Heart left ventricle (tissue), 16 donors: ENCODE measurements around the gene MED25. TPM values are rescaled to one million over a fixed set of nuclear protein-coding genes. Genes with fewer than 3 reads are reported as not detected.

Experiments
- ATAC-seq, 4 donors: fragments of 200-7000 bp; cut with Tn5 transposase; one replicate each; pipeline ENCODE4 v1.9.1; 2020 to 2022; ENCODE audit warnings: moderate library complexity in 4 of 4, mild to moderate bottlenecking in 3 of 4, moderate number of reproducible peaks in 1 of 4
- DNase-seq, 5 donors: peaks; one replicate each; pipeline ENCODE4 v3.0.0-alpha.2; 2020
- H3K27ac ChIP-seq, 12 donors: fragments of 200-600 bp; sonication (generic) in 4 of 12; one replicate each; pipeline versions ENCODE4 v1.5.0 to v1.8.0; 2016 to 2022; ENCODE audit warnings: mild to moderate bottlenecking in 2 of 12
- H3K27me3 ChIP-seq, 9 donors: fragments of 200-600 bp; sonication (generic) in 2 of 9; one replicate each; pipeline versions ENCODE4 v1.5.1 to v1.8.0; 2016 to 2022; ENCODE audit warnings: mild to moderate bottlenecking in 3 of 9
- H3K36me3 ChIP-seq, 9 donors: fragments of 200-600 bp; sonication (generic) in 2 of 9; one replicate each; pipeline versions ENCODE4 v1.5.0 to v1.8.0; 2018 to 2022; ENCODE audit warnings: mild to moderate bottlenecking in 2 of 9
- H3K4me1 ChIP-seq, 12 donors: fragments of 200-600 bp; sonication (generic) in 4 of 12; one replicate each; pipeline versions ENCODE4 v1.5.0 to v1.8.0; 2016 to 2022; ENCODE audit warnings: mild to moderate bottlenecking in 3 of 12
- H3K4me3 ChIP-seq, 12 donors: fragments of 200-600 bp; sonication (generic) in 4 of 12; one replicate each; pipeline versions ENCODE4 v1.5.0 to v1.8.0; 2017 to 2022; ENCODE audit warnings: mild to moderate bottlenecking in 9 of 12, moderate library complexity in 4 of 12
- H3K9me3 ChIP-seq, 12 donors: fragments of 200-600 bp; sonication (generic) in 4 of 12; one replicate each; pipeline versions ENCODE4 v1.5.0 to v1.8.0; 2016 to 2022; ENCODE audit warnings: mild to moderate bottlenecking in 1 of 12
- CTCF ChIP-seq, 12 donors: fragments of 200-600 bp; sonication (generic) in 4 of 12; IDR thresholded peaks; one replicate each; pipeline versions ENCODE4 v1.5.0 to v1.8.0; 2018 to 2022; ENCODE audit warnings: antibody characterized with exemption in 12 of 12, mild to moderate bottlenecking in 5 of 12
- POLR2A ChIP-seq, 2 donors: fragments of 450-650 bp; IDR thresholded peaks; one replicate each; pipeline ENCODE4 v1.6.1; 2017; ENCODE audit warnings: antibody characterized with exemption in 2 of 2, mild to moderate bottlenecking in 2 of 2, moderate library complexity in 2 of 2
- WGBS, 4 donors: extraction: QIAGEN DNeasy Blood & Tissue Kit in 2 of 4; methylation state at CpG; one replicate each; pipeline versions ENCODE4 v1.1.5 to v1.1.7; 2013 to 2018; 5-methylcytosine and 5-hydroxymethylcytosine counted together
- intact Hi-C, 10 donors: fragments of 100-400 bp; cut with DNase I; formaldehyde crosslinking; loops; one replicate each; pipeline versions ENCODE4 v1.11.1 to v1.14.2; 2022
- polyA plus RNA-seq, 2 donors: library from polyadenylated mRNA; stranded (reverse); fragments of 200-250 nt; gene quantifications; one replicate each; pipeline ENCODE4 v1.2.3, GENCODE V29; 2013
- total RNA-seq, 9 donors: library from RNA; depleted of rRNA in 2 of 9; stranded (reverse); fragments of >200 nt in 2 of 9; fragmentation: NEBNext Ultra II Directional in 3 of 9; extraction: Animal tissue kit (Norgen Biotek cat#: 25700) in 3 of 9; gene quantifications; one replicate each; pipeline versions ENCODE4 v1.1.0 to v1.2.4, GENCODE V29; 2016 to 2023
- donor health status: ischemic (EF 13 %, LVEDD 7.1; RV severe dilation, severe dysfunction).
- donor health status: healthy with polysubstance abuse.
- donor health status: DM: no; HTN: yes; CAD: no.
- donor health status: DM: no; HTN: no; CAD: no.
- donor health status: ischemic (EF 25% LVEDD 6.9; RV normal size, moderate dysfunction).
- donor health status: ischemic (EF 25% LVEDD 5.7; RV mildly dilated, moderate dysfunction).
- donor health status: healthy.
- donor health status: DM: yes; HTN: yes; CAD: no.
- donor health status: ischemic (EF 35%, LVEDD 5.7; RV mildly dilated, moderate dysfunction).
- donor health status: nonischemic (EF 11% LVEDD 7.7; RV severe dilation, severe dysfunction).
- donor health status: DM: yes; HTN: yes; CAD: no.
- donor health status: PGD.
- donor health status: ischemic (EF 29% LVEDD 5.4; RV normal size, mild dysfunction).
- donor health status: nonischemic (EF 23%, LVEDD 6.1; RV moderate dilation, normal function).

Gene MED25
- total and polyA plus RNA-seq, 11 donors: 44.1 to 119 (median 54.7) TPM

GRCh38 chr19:49875177-49875576, 57.1 kb downstream of the MED25 start:
- intact Hi-C loops: loop anchor here in 3 of 10 donors (5.0 kb wide), 4 partner anchors 52 to 378 kb away; partner anchors contain the start of genes ADM5 (in 1 of the 3), AP2A1 (in 1 of the 3), ATF5 (in 1 of the 3) and NUP62 (in 1 of the 3)
- Histone ChIP-seq H3K9me3 (no peaks in the 10 kb centered on the region), H3K27ac (peak overlapping the region in 8 of 12 donors; percentile 96 to 100 (median 98)), H3K4me1 (peaks cover 2 to 39% (median 25%) of the 10 kb centered on the region in 12 donors), H3K36me3 (peaks cover 0 to 39% (median 18%) of the 10 kb centered on the region in 9 donors), H3K4me3 (peak overlapping the region in 10 of 12 donors; percentile 72 to 98 (median 84)), H3K27me3 (no peaks in the 10 kb centered on the region)
- DNase-seq (no peak), ATAC-seq (no peak)
- WGBS, 4 donors: 81 to 91% (median 88%) methylated on average over 4 of the region's 4 CpGs
- no peak for TF ChIP-seq CTCF (IDR thresholded peaks at IDR 0.05)
- TF ChIP-seq POLR2A (IDR thresholded peaks at IDR 0.05): no peak

- WGBS, 4 donors: 0 to 1% (median 0%) methylated on average over 8 to 28 of the region's 28 CpGs
- TF ChIP-seq POLR2A (IDR thresholded peaks at IDR 0.05) (no peak), CTCF (IDR thresholded peaks at IDR 0.05) (no peak)
- ATAC-seq (peak in 2 of 4 donors; percentile 9 to 13), DNase-seq (peak; percentile 69 to 86 (median 78))
- Histone ChIP-seq H3K4me3 (peak overlapping the region; percentile 72 to 99 (median 87)), H3K4me1 (peaks cover 0 to 31% (median 19%) of the 10 kb centered on the region in 12 donors), H3K27me3 (no peaks in the 10 kb centered on the region), H3K27ac (peak overlapping the region; percentile 96 to 100 (median 98)), H3K9me3 (no peaks in the 10 kb centered on the region), H3K36me3 (peaks cover 2 to 44% (median 25%) of the 10 kb centered on the region in 9 donors)
- intact Hi-C loops: loop anchor here in 6 of 10 donors (2.0 to 5.0 kb wide), 9 partner anchors 51 to 423 kb away; partner anchors contain the start of genes AP2A1 (in 3 of the 6), ADM5 (in 1 of the 6), ALDH16A1 (in 1 of the 6) and ATF5 (in 1 of the 6)
Observed at GRCh38 chr19:49875857-49876421, 57.9 kb downstream of the MED25 start.

- H3K36me3 ChIP-seq: peaks cover 2 to 44% (median 31%) of the 10 kb centered on the region in 9 donors
- no peaks in the 10 kb centered on the region for H3K9me3 ChIP-seq
- TF ChIP-seq POLR2A (IDR thresholded peaks at IDR 0.05): peak in 1 of 2 donors; percentile 54
- TF ChIP-seq CTCF (IDR thresholded peaks at IDR 0.05): no peak
- 0 to 1% (median 0%) methylated on average over 21 to 46 of the region's 46 CpGs for WGBS, 4 donors
- ATAC-seq (peak; percentile 79 to 84 (median 80)), DNase-seq (peak; percentile 98 to 99 (median 98))
- H3K27ac ChIP-seq: peak overlapping the region; percentile 96 to 100 (median 98)
- peak overlapping the region; percentile 72 to 99 (median 87) for H3K4me3 ChIP-seq
- intact Hi-C loops: loop anchor here in 6 of 10 donors (1.0 to 5.0 kb wide), 10 partner anchors 51 to 424 kb away; partner anchors contain the start of genes AP2A1 (in 3 of the 6), FUZ (in 3 of the 6), ADM5 (in 1 of the 6) and ALDH16A1 (in 1 of the 6)
- no peaks in the 10 kb centered on the region for H3K27me3 ChIP-seq
- H3K4me1 ChIP-seq: peaks cover 0 to 31% (median 19%) of the 10 kb centered on the region in 12 donors
Observed at GRCh38 chr19:49876422-49877019, 58.4 kb downstream of the MED25 start.
